Activated CD4-positive, CD25-positive, alpha-beta regulatory T cell treated with anti-CD3 and anti-CD28 coated beads, Interleukin-2, amount 50 U/mL, for 24 hours (primary cell): ENCODE results near the gene SPTBN2.
"Not testable (repeated sequence)": the region's sequence is repeated elsewhere in the genome, so short reads cannot be mapped to it uniquely, and the experiment has no call there.

ENCODE experiments used
- ATAC-seq, 2 donors: fragments of 150-1000 bp; cut with Tn5 transposase; one replicate each; pipeline ENCODE4 v1.10.0; 2021; ENCODE audit warnings: mild to moderate bottlenecking in 1 of 2, moderate library complexity in 1 of 2

The SPTBN2 gene

DNA sequence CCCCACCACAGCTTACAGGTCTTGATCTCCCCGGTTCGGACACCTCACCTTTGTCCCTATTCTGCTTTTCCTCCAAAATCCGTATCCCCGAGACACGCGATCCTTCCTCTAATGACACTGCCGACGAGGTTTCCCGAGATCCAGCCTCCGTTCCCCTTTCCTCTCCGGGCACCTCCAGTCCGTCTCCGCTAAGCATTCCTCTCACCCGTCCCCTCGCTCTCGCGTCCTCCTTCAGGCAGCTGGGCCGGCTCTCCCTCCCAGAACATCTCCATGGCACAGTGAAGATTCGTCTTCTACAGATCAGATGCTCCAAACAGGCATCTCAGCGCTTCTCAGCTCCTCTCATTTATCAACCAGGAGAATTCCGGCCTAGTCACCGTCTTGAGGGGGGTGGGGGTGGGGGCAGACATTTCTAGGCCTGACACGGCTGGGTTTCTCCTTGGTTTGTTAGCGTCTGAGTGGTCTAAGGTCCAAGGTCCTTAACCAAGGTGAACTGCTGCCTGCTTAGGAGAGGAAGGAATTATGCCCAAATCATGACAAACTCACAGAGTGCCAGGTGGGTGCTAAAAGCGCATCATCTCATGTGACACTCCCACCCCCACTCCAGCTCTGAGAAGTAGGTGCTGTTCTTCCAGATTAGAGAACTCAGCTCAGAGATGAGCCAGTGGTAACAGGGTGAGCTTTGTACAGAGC is at the start of gene SPTBN2:
SPTBN2 (minus strand) TSS at position 524 of the 693 bp plus-strand sequence. CDS start 7,976 bp downstream, outside the sequence.
- ATAC-seq: no peak

DNA sequence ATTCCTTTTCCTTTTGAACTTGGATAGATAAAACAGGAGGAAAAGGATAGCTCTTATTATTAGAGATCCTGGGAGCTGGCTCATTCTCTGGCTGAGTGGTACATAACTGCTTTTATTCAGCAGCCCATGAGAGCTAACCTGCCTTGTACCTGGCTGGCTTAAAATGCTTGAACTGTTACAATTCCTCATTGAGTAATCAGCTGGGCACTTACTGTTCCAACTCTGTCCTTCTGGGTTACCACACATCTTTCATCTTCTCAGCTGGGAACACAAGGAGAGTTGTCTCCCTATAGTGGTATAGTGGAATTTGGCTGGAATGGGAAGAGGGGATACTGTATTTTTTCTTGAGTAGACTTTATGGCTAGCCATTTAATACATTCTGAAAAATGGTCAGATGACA is 39.8 kb upstream of the SPTBN2 start:
- ATAC-seq: no peak

DNA sequence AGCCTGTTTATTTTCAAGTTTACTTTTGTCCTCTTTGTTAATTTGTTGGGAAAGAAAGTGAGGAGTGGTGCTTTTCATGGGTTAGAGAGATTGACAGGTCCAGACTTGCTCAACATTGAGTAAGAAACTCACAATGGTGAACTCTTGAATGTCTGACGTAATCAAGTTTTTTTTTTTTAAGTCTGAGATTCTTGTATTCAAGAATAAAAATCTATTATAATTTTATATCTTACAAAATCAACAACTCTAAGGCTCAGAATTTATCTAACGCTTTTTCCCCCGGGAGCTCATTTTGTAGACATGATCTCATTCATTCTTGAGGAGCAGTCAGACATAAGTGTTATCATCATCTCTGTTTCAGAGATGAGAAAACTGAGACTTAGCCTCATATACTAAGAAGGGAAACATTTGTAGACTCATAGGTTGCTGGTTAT is 39.1 kb upstream of the SPTBN2 start:
- ATAC-seq: no peak

DNA sequence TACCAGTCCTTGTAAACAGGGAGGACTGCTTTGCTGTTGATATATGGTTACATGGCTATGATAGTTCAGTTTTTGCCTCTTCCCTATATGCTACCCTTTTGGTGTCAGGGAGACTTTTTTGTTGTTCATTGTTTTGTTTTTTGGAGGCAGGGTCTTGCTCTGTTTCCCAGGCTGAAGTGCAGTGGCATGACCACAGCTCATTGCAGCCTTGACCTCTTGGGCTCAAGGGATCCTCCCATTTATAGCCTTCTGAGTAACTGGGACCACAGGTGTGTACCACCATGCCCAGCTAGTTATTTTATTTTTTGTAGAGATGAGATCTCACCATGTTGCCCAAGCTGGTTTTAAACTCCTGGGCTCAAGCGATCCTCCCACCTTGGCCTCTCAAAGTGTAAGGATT is 38.6 kb upstream of the SPTBN2 start:
- ATAC-seq: no peak

DNA sequence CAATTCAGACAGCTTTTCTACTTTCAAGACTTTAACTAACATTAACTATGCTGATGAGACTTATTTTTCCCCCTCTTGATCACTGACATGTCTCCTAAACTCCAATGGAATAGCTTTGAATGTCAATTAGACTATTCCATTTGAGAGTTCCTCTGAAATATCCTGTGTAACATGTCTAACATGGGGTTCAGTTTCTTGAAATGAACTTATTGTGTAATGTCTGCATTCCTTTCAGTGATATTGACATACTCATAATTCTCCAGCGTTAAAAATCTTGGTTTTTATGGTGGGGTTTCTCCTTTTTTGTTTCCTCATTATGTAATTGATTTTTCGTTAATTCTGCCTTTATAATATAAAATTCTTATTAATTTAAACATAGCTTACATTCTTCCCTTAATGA is 37.7 kb upstream of the SPTBN2 start:
- no peak for ATAC-seq

DNA sequence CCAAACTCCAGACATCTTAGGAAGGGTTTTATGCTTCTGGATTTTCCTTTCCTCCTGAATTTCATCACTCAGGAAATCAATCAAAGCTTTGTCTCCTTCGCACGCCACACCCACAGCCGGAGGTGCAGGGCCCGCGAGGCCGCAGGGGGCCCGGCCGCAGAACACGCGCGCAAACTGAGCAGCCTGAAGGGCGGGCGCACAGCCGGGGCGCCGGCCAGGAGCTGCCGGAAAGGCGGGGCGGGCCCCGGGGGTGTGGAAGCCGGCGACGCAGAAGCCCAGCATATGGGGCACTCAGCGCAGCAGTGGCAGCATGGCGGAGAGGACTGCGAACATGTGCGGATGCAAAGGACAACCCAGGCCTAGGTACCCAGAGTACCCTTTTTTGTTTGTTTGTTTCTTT is 33.1 kb upstream of the SPTBN2 start:
- ATAC-seq: no peak

DNA sequence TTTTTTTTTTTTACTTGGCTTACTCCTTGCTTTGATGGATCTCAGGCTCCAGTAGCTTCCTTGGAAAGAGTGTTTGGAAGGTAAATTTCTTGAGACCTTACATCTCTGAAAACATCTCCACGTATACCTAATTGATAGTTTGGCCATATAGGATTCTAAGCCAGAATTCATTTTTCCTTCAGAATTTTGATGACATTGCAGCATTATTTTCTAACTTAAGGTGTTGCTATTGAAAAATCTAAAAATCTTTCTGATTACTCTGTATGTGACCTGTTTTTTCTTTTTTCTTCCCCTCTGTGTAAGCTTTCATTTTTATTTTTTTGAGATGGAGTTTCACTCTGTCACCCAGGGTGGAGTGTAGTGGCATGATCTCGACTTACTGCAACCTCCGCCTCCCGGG is 23.1 kb upstream of the SPTBN2 start:
- no peak for ATAC-seq

DNA sequence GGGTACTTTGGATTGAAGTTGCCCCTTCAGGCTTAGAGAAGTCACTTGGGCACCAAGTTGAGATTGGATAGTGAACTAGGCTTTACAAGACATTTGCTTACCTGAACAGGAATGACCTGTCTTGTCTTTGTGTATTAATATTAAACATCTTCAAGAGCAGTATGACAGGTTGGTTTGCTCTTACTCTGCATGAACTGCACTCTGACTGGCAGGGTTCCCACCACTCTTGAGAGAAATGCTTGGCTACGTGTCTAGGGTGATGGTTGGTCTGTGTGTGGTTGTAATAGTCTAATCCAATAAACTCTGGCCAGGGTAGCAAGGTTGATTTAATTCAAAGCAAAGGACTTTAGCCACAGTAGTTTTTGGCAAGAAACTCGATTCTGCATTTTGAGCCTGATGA is 20.1 kb upstream of the SPTBN2 start:
- no peak for ATAC-seq

DNA sequence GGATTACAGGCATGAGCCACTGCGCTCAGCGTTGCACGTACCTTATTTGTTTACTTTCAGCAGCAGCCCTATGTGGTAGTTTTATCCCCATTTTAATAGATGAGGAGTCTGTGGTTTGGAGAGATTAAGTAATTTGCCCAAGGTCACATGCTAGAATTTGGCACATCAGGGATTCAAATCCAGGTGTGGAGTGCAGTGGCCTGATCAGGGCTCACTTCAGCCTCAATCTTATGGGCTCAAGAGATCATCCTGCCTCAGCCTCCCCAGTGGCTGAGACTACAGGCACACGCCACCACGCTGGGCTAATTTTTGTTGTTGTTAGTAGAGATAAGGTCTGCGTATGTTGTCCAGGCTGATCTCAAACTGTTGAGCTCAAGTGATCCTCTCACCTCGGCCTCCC is 18.5 kb upstream of the SPTBN2 start:
- no peak for ATAC-seq

DNA sequence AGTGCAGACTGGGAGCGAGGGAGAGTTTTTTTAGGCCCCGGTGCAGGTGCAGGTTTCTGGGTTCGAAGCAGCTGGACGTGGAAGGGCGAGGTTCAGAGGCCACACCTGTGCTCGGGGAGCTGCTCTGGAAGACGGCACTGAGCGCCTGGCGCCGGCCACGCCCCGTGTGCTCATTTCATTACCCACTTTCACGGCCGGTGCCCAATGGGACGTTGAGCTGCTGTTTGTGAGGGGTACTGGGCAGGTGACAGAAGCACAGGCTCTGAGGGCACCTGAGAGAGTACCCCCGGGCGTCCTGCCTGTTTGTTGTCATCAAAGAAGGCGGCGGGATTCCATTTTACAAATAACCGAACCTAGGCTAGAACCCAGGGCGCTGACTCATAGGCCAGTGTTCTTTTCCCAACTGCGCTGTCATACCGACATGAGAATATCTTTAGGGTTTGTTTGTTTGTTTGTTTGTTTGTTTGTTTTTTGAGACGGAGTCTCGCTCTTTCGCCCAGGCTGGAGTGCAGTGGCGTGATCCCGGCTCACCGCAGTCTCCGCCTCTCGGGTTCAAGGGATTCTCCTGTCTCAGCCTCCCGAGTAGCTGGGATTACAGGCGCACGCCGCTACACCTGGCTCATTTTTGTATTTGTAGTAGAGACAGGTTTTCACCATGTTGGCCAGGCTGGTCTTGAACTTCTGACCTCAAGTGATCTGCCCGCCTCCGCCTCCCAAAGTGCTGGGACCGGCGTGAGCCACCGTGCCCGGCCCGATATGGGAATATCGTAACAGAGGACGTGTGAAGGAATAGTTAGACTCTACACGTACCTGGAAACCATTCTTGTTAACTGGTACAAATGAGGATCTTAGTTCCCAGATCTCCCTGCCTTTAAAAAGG is 16.6 kb upstream of the SPTBN2 start:
- peak; percentile 54 to 58 for ATAC-seq

DNA sequence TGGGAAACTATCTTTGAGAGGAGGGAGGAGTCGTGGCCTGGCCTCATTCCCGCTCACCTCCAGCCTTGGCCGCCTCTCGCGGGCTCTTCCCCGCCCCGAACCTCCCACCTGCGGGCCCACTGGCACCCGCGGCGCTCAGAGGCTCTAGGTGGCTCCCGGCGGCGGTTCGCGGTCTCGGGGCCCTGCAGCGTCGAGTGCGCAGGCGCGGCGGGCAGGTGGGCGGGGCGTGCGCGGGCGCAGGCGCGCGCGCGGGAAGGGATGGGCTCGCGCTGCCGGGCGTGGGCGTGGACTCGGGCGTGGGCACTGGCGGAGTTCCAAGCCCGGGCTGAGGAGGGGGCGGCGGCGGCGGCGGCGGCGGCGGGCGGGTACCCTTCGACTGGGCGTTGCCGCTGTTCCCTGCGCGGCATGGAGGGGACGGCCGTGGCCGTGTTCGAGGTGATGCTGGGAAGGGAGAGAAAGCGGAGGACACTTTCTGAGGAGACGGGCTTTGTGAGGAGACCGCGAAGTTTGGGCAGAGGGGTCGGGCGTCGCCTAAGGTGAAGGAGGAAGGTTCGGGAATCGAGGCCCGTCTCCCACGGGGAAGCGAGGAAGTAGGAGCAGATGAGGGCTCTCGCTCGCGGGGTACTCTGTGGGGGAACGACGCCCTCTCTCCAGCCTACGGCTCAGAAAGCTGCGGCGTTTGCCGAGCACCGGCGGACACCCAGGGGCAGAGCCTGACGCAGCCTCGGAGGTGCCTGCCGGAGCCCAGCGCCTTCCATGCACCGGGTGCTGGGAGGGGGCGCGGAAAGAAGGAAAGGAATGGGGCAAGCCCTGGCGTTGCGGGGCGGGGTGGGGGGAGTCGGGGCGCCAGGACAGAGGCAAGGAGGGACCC is 15.7 kb upstream of the SPTBN2 start:
- peak; percentile 89 for ATAC-seq

DNA sequence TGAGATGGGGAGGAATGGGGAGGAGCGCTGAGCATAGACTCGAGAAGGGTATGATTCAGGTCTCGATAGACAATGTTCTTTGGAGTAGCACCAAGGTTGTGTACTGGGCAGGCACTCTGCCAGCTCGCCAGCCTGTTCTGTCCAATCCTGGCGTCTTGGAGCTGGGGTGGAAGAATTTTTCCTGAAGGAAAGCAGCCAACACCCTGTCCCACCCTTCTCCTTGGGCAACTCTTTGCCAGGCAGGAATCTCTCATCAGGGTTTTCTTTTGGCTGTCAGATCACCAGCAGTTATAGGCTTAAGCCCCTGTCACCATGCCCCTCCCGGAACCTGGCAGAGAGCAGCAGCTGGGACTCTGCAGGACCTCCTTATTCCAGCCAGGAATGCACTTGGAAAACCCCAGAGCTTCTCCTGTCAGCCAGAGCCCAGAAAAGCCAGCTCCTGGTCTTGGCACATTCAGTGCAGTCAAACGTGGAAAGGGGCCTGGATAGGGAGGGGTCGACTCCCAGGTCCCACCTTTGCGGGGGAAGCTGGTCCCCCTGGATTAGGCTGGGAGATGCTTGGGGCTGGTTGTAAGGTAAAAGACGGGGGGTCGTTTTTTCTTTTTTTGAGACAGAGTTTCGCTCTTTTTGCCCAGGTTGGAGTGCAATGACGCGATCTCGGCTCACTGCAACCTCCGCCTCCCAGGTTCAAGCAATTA is 14.4 kb upstream of the SPTBN2 start:
- no peak for ATAC-seq

DNA sequence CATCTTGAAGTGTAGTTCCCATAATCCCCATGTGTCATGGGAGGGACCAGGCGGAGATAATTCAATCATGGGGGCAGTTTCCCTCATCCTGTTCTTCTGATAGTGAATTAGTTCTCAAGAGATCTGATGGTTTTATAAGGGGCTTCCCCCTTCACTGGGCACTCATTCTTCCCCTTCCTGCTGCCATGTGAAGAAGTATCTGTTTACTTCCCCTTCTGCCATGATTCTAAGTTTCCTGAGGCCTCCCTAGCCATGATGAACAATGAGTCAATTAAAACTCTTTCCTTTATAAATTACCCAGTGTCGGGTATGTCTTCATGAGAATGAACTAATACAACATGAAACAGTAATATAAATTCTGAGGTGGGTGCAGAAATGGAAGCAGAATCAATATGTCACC is 12.1 kb upstream of the SPTBN2 start:
- ATAC-seq: no peak

DNA sequence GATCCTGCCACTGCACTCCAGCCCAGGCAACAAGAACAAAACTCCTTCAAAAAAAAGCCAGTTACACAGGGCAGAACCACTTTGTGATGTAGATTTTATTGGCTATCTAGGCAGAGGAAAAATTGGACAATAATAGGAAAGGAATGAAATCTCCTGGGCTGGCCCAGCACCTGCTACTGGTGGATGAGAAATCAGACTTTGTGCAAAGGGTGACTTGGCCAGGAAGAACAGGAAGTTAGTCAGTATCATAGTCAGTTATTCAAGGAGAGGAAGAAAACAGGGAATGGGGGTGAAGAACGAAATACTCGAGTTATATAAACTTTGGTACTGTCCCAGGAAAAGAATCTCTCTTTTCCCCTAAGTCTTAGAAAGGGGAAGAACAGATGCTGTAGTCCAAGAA is 11.0 kb upstream of the SPTBN2 start:
- ATAC-seq: no peak

DNA sequence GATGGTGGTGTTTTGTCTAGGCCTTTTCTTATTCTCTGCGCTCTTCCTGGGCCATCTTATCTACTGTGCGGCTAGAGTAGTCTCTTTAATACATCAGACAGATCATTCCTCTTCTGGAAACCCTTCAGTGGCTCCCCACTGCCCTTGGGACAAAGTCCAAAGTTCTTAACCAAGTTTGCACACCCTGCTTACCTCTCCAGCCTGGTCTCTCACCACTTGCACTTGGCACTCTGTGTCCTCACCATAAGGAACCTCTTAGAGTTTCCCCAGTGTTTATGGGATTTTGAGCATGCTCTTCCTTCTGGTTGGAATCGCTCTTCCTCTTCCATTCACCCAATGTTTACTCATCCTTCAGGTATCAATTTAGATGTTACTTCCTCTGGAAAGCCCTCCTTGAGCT is 5.2 kb upstream of the SPTBN2 start:
- no peak for ATAC-seq

DNA sequence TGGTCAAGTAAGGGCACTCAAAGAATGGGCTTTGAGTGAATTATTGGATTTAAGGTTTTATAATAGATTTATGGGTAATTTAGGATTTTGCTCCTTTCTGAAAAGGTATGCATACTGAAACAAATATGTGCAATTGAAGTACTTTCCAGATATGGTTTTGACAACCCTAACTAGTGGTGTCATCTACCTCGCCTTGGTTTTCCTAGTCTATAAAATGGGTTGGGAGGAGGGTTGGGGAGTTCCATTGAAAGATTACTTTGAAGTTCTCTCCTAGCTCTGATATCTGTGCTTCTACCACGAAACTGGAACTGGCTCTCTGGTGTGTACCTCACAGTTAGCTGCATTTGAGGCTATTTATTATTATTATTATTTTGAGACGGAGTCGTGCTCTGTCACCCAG is 431 bp upstream of the SPTBN2 start:
- no peak for ATAC-seq

DNA sequence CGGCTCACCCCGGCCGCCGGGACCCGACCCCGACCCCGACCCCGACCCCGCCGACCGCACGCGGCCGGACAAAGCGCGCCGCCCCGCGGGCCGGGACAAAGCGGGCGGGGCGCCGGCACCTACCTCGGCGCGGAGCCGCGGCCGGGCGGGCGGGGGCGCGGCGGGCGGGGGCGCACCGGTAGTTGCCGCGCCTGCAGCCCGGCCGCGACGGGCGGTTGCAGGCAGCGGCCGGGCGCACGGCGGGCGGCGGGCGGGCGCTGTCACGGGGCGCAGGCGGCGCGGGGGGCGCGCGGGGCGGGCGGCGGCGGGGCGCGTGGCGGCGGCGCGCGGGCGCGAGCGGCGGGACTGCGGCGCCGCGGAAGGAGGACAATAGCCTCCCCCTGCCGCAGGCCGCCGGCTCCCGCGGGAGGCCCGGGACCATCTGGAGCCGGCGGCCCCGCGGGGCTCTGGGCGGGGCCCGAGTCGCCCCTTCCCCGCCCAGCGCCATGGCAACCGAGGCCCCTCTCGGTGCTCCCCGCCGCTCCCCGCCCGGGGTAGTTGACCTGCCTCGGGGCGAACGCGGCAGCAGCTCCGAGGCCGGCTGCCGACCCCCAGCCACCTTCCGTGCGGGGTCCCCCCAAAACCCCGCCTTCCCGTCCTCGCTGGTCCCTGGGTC is 851 bp downstream of the SPTBN2 start:
- ATAC-seq: peak; percentile 26 to 41

DNA sequence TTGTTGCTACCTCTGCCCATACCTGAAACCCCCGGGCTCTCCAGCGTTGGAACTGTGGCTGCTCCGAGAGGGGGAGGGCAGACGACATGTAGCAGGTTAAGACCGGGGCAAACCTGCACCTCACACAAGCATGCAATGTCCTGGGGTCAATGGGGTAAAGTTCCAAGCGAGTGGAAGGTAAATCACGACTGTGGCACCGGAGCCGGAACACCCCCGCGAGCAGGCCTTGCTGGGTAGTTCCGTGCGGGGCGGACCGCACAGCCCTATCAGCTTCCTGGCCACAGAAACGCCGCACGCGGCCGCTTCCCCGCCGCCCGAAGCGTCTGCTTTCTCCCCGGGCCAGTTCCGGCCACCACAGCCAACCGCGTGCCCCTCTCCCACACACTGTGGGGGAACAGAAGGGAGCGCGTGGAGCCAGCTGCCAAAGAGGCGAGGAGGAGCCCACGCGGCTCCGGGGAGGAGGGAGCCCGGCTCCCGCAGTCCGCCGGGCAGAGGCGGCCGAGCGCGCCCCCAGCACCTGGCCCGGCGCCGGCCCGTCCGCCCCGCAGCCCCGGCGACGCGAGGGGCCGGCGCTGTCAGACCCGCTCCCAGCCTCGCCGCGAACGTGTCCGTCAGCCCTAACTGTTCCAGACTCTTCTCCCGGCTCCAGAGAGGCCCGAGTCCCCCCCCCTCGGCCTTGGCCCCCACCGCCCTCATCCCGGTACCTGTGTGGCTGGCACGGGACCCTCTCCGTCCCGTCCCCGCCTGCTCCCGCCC is 1.6 kb downstream of the SPTBN2 start:
- ATAC-seq: peak; percentile 43 to 50

DNA sequence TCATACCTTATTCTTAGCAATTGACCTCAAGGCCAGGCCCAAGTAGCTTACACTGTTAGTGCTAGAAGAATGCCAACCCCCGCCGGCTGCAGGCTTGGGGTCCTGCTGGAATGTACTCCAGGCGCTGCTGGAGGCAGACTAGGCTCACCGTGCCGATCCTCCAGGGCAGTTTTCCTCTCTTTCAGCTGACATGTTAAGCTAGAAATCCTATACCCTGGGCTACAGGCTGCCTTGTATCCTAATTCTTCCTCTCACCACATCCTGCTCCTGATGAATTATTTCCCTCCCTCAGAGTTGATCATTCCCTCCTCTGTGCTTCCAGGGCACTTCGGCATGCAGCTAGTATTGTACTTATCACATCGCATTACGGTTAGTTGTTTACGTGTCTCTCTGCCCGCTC is 3.4 kb downstream of the SPTBN2 start:
- no peak for ATAC-seq

DNA sequence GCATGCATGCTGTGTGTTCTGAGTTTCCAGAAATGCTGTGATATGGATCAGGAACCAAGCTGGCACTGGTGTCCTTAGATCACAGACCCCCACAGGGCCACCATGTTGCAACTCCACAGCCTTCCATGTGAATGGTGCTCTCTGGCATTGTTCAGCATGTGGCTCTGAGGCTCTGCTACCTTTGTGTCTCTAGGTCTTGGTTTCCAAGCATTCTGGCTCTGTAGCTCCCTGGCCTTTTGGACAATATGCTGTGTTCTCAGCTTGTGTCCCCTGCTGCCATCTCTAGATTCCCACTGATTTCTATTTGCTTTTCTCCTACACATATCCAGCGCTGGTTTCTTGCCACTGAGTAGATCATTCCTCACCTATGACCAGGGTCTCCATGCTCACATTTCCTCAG is 3.9 kb downstream of the SPTBN2 start:
- ATAC-seq: no peak

DNA sequence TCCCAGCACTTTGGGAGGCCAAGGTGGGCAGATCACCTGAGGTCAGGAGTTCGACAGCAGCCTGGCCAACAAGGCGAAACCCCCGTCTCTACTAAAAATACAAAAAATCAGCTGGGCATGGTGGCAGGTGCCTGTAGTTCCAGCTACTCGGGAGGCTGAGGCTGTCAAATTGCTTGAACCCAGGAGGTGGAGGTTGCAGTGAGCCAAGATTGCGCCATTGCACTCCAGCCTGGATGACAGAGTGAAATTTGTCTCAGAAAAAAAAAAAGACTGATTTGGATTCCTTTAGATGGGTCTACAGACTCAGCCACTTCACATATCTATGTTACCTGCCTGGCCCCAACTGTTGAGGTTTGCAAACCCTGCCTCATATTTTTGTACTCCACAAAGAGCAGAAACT is 4.8 kb downstream of the SPTBN2 start:
- not testable (repeated sequence) for ATAC-seq
